GM23338 (cell line): ENCODE measurements around the gene PDE7B. TPM values are rescaled to one million over a fixed set of nuclear protein-coding genes. Genes with fewer than 3 reads are reported as not detected.

Experiments
- ATAC-seq: fragments of 200-7000 bp; cut with Tn5 transposase; 3 replicates; pipeline ENCODE4 v1.9.1; 2020
- DNase-seq: peaks from one replicate; pipeline ENCODE4 v3.0.0-alpha.2; 2015; ENCODE audit warnings: low spot score
- H2AFZ ChIP-seq: fragments of 200-600 bp; sonication (generic); 2 replicates; pipeline ENCODE4 v1.8.0; 2016; ENCODE audit warnings: antibody characterized with exemption, mild to moderate bottlenecking, moderate library complexity
- H3F3A ChIP-seq: fragments of 200-600 bp; sonication (generic); replicated peaks from 2 replicates; pipeline ENCODE4 v1.8.0; 2017; ENCODE audit warnings: antibody characterized with exemption, mixed run types, low read depth
- H3K27ac ChIP-seq: fragments of 200-600 bp; sonication (generic); 2 replicates; pipeline ENCODE4 v1.6.1; 2016; ENCODE audit warnings: low read depth
- H3K27me3 ChIP-seq: fragments of 200-600 bp; sonication (generic); 2 replicates; pipeline ENCODE4 v1.8.0; 2016; ENCODE audit warnings: mild to moderate bottlenecking, mixed run types, moderate library complexity; ENCODE audit not compliant: insufficient read depth
- H3K36me3 ChIP-seq: fragments of 200-600 bp; sonication (generic); 2 replicates; pipeline ENCODE4 v1.8.0; 2016; ENCODE audit warnings: mild to moderate bottlenecking; ENCODE audit not compliant: insufficient read depth
- H3K4me1 ChIP-seq: fragments of 200-600 bp; sonication (generic); 2 replicates; pipeline ENCODE4 v1.8.0; 2016; ENCODE audit warnings: mild to moderate bottlenecking, moderate library complexity; ENCODE audit not compliant: insufficient read depth
- H3K4me2 ChIP-seq: fragments of 200-600 bp; sonication (generic); 2 replicates; pipeline ENCODE4 v1.7.1; 2017; ENCODE audit warnings: mixed run types
- H3K4me3 ChIP-seq: fragments of 200-600 bp; sonication (generic); 2 replicates; pipeline ENCODE4 v1.6.1; 2016; ENCODE audit warnings: mixed run types
- H3K79me2 ChIP-seq: fragments of 200-600 bp; sonication (generic); replicated peaks from 2 replicates; pipeline ENCODE4 v1.8.0; 2017; ENCODE audit warnings: mild to moderate bottlenecking; ENCODE audit not compliant: insufficient read depth
- H3K9me2 ChIP-seq: fragments of 200-600 bp; sonication (generic); 2 replicates; pipeline ENCODE4 v1.8.0; 2017; ENCODE audit not compliant: insufficient read depth
- H4K20me1 ChIP-seq: fragments of 200-600 bp; sonication (generic); replicated peaks from 2 replicates; pipeline ENCODE4 v1.8.0; 2017; ENCODE audit warnings: mild to moderate bottlenecking; ENCODE audit not compliant: insufficient read depth
- H3K27ac Mint-ChIP-seq: 2 replicates; pipeline ENCODE4 v1.8.0; 2020; ENCODE audit warnings: inconsistent platforms, mild to moderate bottlenecking, moderate library complexity, mixed read lengths
- H3K27me3 Mint-ChIP-seq: 3 replicates; pipeline ENCODE4 v1.8.0; 2022; ENCODE audit warnings: low read depth, mild to moderate bottlenecking, moderate library complexity, mixed read lengths, inconsistent platforms; ENCODE audit not compliant: insufficient read depth, poor library complexity
- H3K36me3 Mint-ChIP-seq: 3 replicates; pipeline ENCODE4 v1.8.0; 2021; ENCODE audit warnings: low read depth, mild to moderate bottlenecking, inconsistent platforms, moderate library complexity, mixed read lengths
- H3K4me1 Mint-ChIP-seq: 3 replicates; pipeline ENCODE4 v1.8.0; 2020; ENCODE audit warnings: mild to moderate bottlenecking, inconsistent platforms, mixed read lengths
- H3K4me3 Mint-ChIP-seq: 3 replicates; pipeline ENCODE4 v1.8.0; 2021; ENCODE audit warnings: moderate library complexity, mild to moderate bottlenecking, inconsistent platforms, mixed read lengths
- H3K9me3 Mint-ChIP-seq: 3 replicates; pipeline ENCODE4 v1.8.0; 2020; ENCODE audit warnings: moderate library complexity, mild to moderate bottlenecking, inconsistent platforms, mixed read lengths
- ETS1 ChIP-seq: IDR thresholded peaks from 2 replicates; pipeline ENCODE4 v1.6.1; 2016; ENCODE audit warnings: antibody characterized with exemption
- EZH2 ChIP-seq: fragments of 200-600 bp; sonication (generic); IDR thresholded peaks from one replicate; pipeline ENCODE4 v1.8.0; 2017; ENCODE audit warnings: antibody characterized with exemption, mild to moderate bottlenecking, low read depth; ENCODE audit not compliant: unreplicated experiment
- EZH2phosphoT487 ChIP-seq: fragments of 200-600 bp; sonication (generic); IDR thresholded peaks from one replicate; pipeline ENCODE4 v1.8.1; 2018; ENCODE audit warnings: antibody characterized with exemption; ENCODE audit not compliant: unreplicated experiment
- JUNB ChIP-seq: IDR thresholded peaks from one replicate; pipeline ENCODE4 v1.6.1; 2016; ENCODE audit warnings: antibody characterized with exemption; ENCODE audit not compliant: unreplicated experiment
- POLR2AphosphoS5 ChIP-seq: IDR thresholded peaks from 2 replicates; pipeline ENCODE4 v1.6.1; 2016; ENCODE audit warnings: antibody characterized with exemption, low read depth
- polyA plus RNA-seq: library from polyadenylated mRNA; unstranded; fragments of >200 nt; fragmentation: Nextera tagmentation; extraction: Ambion mirVana; gene quantifications from 2 replicates; pipeline ENCODE4 v1.2.1, GENCODE V29; 2016
- total RNA-seq: library from RNA; depleted of rRNA; stranded (reverse); fragments of >200 nt; shearing (Covaris generic); gene quantifications from 2 replicates; pipeline ENCODE4 v1.2.3, GENCODE V29; 2014
- TF ChIP-seq, protein P1 (sequence below): fragments of 250-450 bp; sonication (Bioruptor Pico); IDR thresholded peaks from 2 replicates; pipeline ENCODE4 v1.5.0; 2020; ENCODE audit warnings: mild to moderate bottlenecking, moderate library complexity
- TF ChIP-seq, protein P2 (sequence below), 2 experiments: fragments of 200-600 bp in 1 of 2; sonication (generic) in 1 of 2; conservative IDR thresholded peaks; 2 replicates each; pipeline versions ENCODE4 v1.5.1 to v1.6.1; 2016 to 2017; ENCODE audit warnings: antibody characterized with exemption in 2 of 2, low read depth in 2 of 2, mild to moderate bottlenecking in 2 of 2, moderate library complexity in 1 of 2

The PDE7B gene
- total and polyA plus RNA-seq, 2 experiments from 2014 or later: 0.07 TPM; not detected in 1

- DNase-seq (no peak), ATAC-seq (no peak)
- Histone ChIP-seq H3K36me3 (peaks cover 13% of the 10 kb centered on the region), H3F3A (no peaks in the 10 kb centered on the region), H3K9me2 (no peaks in the 10 kb centered on the region), H2AFZ (no peak overlapping the region), H3K4me3 (no peak overlapping the region), H3K27ac (no peak overlapping the region), H3K27me3 (no peaks in the 10 kb centered on the region), H4K20me1 (no peaks in the 10 kb centered on the region; the same call in 1 of the 2 replicates), H3K4me2 (no peak overlapping the region), H3K4me1 (no peaks in the 10 kb centered on the region), H3K79me2 (no peaks in the 10 kb centered on the region)
- no peaks in the 10 kb centered on the region for H3K4me1 Mint-ChIP-seq
- TF ChIP-seq, protein P1, sequence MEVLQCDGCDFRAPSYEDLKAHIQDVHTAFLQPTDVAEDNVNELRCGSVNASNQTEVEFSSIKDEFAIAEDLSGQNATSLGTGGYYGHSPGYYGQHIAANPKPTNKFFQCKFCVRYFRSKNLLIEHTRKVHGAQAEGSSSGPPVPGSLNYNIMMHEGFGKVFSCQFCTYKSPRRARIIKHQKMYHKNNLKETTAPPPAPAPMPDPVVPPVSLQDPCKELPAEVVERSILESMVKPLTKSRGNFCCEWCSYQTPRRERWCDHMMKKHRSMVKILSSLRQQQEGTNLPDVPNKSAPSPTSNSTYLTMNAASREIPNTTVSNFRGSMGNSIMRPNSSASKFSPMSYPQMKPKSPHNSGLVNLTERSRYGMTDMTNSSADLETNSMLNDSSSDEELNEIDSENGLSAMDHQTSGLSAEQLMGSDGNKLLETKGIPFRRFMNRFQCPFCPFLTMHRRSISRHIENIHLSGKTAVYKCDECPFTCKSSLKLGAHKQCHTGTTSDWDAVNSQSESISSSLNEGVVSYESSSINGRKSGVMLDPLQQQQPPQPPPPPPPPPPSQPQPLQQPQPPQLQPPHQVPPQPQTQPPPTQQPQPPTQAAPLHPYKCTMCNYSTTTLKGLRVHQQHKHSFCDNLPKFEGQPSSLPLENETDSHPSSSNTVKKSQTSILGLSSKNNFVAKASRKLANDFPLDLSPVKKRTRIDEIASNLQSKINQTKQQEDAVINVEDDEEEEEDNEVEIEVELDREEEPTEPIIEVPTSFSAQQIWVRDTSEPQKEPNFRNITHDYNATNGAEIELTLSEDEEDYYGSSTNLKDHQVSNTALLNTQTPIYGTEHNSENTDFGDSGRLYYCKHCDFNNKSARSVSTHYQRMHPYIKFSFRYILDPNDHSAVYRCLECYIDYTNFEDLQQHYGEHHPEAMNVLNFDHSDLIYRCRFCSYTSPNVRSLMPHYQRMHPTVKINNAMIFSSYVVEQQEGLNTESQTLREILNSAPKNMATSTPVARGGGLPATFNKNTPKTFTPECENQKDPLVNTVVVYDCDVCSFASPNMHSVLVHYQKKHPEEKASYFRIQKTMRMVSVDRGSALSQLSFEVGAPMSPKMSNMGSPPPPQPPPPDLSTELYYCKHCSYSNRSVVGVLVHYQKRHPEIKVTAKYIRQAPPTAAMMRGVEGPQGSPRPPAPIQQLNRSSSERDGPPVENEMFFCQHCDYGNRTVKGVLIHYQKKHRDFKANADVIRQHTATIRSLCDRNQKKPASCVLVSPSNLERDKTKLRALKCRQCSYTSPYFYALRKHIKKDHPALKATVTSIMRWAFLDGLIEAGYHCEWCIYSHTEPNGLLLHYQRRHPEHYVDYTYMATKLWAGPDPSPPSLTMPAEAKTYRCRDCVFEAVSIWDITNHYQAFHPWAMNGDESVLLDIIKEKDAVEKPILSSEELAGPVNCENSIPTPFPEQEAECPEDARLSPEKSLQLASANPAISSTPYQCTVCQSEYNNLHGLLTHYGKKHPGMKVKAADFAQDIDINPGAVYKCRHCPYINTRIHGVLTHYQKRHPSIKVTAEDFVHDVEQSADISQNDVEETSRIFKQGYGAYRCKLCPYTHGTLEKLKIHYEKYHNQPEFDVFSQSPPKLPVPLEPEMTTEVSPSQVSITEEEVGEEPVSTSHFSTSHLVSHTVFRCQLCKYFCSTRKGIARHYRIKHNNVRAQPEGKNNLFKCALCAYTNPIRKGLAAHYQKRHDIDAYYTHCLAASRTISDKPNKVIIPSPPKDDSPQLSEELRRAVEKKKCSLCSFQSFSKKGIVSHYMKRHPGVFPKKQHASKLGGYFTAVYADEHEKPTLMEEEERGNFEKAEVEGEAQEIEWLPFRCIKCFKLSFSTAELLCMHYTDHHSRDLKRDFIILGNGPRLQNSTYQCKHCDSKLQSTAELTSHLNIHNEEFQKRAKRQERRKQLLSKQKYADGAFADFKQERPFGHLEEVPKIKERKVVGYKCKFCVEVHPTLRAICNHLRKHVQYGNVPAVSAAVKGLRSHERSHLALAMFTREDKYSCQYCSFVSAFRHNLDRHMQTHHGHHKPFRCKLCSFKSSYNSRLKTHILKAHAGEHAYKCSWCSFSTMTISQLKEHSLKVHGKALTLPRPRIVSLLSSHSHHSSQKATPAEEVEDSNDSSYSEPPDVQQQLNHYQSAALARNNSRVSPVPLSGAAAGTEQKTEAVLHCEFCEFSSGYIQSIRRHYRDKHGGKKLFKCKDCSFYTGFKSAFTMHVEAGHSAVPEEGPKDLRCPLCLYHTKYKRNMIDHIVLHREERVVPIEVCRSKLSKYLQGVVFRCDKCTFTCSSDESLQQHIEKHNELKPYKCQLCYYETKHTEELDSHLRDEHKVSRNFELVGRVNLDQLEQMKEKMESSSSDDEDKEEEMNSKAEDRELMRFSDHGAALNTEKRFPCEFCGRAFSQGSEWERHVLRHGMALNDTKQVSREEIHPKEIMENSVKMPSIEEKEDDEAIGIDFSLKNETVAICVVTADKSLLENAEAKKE (CRISPR knock-in tag): no peak
- TF ChIP-seq EZH2phosphoT487 (no peak), EZH2 (no peak), JUNB (no peak), ETS1 (no peak), POLR2AphosphoS5 (no peak)
- TF ChIP-seq, protein P2, sequence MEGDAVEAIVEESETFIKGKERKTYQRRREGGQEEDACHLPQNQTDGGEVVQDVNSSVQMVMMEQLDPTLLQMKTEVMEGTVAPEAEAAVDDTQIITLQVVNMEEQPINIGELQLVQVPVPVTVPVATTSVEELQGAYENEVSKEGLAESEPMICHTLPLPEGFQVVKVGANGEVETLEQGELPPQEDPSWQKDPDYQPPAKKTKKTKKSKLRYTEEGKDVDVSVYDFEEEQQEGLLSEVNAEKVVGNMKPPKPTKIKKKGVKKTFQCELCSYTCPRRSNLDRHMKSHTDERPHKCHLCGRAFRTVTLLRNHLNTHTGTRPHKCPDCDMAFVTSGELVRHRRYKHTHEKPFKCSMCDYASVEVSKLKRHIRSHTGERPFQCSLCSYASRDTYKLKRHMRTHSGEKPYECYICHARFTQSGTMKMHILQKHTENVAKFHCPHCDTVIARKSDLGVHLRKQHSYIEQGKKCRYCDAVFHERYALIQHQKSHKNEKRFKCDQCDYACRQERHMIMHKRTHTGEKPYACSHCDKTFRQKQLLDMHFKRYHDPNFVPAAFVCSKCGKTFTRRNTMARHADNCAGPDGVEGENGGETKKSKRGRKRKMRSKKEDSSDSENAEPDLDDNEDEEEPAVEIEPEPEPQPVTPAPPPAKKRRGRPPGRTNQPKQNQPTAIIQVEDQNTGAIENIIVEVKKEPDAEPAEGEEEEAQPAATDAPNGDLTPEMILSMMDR (conservative IDR thresholded peaks at IDR 0.05; ENCODE audit: low read depth in 2 of 2): no peak
- H3K36me3 Mint-ChIP-seq: peaks cover 22% of the 10 kb centered on the region; the same call in 2 of the 3 replicates
- H3K4me3 Mint-ChIP-seq: no peak overlapping the region
- peaks cover 2% of the 10 kb centered on the region for H3K27me3 Mint-ChIP-seq
- H3K27ac Mint-ChIP-seq: no peak overlapping the region
- H3K9me3 Mint-ChIP-seq: no peaks in the 10 kb centered on the region
Observed at GRCh38 chr6:136235233-136235564, 383.7 kb downstream of the PDE7B start.
